CD4-positive, alpha-beta T cell treated with Interleukin-15 for 1 hour (primary cell): ENCODE measurements around the gene LRCH1.

Source experiments
- DNase-seq: peaks from one replicate; pipeline ENCODE4 v3.0.0-alpha.2; 2020

Gene LRCH1

DNA sequence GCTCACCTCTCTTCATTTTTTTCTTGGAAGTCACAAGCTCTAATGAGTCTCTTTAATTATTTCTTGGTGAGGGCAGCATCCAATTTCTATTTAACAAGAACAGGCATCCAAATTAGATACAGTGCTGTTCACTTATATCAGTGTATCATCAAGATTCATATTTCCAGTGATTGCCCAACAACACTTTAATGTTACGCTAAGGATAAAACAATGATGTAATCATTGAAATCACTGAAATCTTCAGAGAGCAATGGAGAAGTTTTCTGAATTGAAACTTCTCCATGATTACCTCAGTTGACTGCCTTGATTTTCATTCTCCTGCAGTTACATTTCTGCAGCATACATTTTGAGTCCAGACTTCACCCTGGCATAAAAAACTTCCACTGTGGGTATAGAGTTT is 17.1 kb upstream of the LRCH1 start:
- no peak for DNase-seq

DNA sequence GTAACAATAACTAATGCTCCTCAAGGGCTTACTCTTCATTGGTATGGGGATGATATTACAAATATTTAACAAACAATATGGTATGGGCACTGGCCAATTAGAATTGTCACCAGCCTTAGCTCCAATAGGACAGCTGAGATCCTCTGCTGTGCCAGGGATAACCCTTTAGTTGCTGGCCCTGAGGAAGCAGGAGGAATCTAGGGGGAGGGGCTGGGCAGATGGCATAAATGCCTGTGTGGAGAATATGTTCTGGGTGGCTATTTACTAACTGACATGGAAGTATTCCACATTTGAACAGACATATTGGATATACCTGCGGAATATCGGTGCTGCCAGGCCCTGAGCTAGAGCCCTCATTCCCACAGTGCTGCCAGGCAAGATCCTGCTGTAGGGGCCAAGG is 16.6 kb upstream of the LRCH1 start:
- no peak for DNase-seq

DNA sequence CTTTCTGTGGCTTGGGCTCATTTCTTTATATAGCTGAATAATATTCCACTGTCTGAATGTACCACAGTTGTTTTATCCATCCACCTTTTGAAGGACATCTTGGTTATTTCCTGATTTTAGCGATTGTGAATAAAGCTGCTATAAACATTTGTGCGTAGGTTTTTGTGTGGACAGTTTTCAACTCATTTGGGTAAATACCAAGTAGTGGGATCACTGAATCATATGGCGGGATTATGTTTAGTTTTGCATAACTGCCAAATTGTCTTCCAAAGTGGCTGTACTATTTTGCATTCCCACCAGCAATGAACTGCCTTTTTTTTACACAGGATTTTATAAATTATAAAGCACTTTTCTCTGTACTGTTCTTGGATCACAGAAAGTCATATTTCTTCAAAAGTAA is 13.7 kb upstream of the LRCH1 start:
- no peak for DNase-seq

DNA sequence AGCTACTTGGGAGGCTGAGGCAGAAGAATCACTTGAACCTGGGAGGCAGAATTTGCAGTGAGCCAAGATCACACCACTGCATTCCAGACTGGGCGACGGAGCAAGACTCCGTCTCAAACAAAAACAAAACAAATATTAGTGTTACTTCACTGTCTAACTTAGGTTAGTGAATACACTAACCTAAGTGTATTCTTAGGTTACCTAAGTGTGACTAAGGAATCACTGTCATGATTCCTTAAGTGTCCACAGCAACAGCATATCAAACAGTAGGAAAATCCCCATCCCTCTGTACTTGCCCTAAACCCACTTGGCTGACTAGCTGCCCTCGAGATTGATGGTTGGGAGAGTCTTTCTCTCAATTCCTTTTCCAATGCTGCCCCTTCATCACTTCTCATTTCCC is 11.8 kb upstream of the LRCH1 start:
- DNase-seq, result no peak

DNA sequence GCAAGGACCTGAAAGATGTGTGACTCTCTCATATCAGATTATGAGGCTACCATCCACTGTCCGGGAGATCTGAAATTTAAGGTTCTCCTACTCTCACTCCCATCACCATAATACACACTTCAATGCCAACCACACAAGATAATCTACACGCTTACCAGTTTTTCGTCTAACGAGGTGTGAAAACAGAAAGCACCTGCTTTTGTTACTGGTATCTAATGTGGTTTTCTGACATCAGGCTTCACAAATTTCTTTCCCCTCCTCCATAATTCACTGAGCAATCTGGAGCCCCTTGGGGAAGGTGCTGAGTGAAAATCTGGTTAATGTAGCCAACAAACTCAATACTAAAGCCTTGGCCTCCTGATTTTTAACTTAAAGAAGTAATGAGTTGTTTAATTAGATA is 10.1 kb upstream of the LRCH1 start:
- DNase-seq, result no peak

DNA sequence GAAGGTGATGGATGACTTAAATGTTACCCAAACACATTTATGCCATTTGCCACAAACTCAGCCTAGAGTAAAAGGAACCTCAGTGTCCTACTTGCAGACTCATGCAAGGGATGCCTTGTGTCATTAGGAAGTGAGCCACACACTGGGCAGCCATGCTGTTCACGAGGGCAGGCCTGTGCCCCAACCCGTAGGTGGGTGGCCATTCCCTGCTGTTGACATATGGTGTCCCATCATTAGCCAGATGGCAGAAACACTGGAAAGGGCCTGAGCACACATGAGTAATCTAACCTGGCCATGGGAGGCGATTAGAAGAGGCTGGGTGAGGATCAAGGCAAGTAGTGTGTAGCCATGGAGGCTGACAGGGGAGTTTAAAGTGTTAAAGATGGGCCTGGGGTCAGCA is 9.7 kb upstream of the LRCH1 start:
- no peak for DNase-seq

DNA sequence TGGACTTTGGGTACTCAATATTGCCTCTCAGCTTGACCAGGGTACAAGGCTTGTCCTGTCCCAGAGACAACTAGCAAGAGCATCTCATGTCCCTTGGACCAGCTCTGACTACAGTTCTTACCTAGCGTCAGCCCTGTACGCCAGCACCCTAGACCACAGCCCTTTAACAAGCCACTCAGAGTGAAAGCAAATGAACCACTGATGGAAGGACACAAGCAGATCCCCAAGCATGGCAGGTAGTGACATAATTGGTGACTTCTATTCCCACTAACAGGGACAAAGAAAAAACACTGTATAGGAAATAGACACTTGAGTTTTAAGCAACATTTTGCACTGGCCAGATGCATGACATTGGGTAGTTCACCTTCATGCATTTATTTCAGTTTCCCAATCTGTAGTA is 8.8 kb upstream of the LRCH1 start:
- no peak for DNase-seq

DNA sequence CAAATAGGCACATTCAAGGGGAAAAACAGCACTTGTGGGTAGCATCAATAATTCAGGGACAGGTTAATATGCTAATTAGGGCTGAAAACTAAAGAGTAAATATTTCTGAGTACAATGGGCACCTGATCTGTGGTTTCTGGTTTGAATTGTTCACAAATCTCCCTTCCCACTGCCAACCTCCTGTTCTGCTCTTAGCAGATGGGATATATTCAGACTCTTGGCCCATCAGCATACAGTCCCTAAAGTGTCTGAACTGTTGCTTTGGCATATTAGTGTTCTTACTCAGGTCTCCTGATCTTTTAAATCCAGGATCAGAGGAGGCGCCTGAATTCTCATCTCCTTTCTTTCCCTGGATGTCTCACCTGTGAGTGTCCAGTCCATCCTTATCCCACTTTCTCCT is 8.2 kb upstream of the LRCH1 start:
- DNase-seq, result no peak

DNA sequence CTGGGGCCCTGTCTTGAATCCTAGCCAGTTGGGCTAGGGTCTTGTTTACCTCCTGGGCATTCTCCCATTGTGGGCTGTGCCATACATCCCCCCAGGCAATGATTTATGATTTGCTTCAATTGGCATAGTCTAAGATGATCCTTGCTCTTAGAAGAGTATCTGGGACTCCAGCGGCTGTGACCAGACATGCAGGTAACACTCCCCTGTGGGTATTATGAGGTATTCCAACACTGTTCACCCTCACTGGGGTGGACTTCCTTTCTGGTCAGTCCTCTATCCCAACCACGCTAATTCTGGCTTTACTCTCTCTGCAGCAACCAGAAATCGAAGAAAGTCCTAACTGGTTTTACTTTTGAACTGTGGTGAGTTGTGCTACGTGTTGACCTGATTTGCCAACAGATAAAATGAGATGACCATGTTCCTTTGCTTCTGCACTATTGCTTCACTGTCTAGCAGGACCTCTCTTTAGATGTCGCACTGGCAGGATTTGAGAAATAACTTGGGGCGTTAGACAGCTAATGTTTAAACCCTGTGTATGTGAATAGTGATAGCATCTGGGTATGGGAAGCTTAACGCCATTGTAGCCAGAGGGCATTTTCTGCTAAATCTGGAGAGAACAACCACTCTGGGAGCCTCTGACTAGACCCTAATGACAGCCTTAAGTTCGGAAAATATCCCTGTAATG is 6.7 kb upstream of the LRCH1 start:
- no peak for DNase-seq

DNA sequence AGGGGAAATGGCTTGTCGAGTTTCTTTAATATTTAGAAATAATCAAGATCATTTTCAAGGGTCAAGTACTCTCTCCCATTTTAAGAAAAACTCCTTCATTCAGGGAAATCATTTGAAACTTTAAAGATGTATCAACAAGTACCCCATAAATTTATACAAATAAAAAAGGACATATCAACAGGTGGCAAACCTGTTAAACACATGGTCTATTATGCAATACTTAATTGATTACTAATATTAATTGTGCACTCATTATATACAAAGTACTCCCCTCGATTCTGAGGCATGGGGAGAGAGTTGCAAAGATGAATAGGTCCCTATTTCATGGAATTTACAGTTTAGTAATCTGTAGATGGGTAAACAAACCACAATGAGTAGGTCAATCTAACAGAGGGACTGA is 2.1 kb upstream of the LRCH1 start:
- DNase-seq, result no peak

DNA sequence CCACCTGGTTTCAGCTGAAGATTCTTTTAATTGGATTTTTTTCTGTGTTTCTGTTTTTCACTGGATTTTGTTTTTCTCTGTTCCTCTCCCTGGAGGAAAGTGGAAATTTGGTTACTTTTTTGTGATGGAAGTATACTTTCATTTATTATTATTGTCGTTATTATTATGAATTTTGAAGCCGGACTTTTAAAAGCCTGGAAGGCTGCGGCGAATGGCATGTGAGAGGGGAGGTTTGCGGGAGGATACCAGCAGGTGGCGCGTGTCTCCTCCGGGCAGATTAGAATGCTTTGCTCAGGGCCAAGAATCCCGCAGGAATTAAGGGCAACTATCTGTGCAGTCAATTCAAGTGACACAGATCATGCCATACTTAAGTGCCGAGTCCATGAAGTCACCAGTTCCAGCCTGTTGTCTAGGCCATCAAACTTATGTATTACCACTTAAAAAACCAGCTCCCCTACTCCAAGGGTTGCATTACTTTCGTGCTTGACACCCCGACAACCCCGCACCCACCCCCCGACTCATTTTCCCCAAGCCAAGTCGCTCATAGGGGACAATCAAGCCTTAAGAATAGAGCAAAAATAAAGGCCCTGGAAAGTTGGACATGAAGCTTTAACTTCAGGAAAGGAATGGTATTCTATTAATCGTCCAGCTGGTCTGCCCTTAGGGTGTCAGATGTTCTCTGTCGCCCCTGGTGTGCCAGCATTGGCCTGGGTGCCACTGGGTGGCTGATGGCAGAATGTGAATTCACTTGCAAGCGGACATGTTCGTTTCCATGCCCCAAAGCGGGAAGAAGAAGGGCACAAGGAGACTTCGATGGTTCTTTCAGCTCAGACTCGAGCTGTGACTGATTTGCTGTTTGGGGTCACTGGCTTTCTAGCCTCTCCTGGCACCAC is 1.3 kb upstream of the LRCH1 start:
- DNase-seq, result peak; percentile 59

DNA sequence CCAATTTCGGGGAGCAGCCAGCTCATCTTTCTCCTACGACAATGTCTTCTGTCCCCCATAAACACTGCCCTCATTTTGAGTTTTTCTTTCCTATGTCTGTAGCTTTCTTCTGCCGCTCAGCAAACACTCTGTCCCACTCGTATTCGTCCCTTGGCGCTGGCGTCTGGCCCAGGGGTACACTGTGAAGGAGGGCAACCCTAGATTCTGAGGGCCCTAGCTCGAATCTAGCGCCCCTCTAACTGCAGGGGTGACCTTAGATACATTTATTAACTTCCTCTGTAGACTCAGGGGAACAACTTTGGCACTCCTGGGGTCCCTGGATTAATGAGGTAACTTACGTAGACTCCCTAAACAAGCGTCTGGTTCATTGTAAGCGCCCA is 677 bp upstream of the LRCH1 start:
- no peak for DNase-seq

DNA sequence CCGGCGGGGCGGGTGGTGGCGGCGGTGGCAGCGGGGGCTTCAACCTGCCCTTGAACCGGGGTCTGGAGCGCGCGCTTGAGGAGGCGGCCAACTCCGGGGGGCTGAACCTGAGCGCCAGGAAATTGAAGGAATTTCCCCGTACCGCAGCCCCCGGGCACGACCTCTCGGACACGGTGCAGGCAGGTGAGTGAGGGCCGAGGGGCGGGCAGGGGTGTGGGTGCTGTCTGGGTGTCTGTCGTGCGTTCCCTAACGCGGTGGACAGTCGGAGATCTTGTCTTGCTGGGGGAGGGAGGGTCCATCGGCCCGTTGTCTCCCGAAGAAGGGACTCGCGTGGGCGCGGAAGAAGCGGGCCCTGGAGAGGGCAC is 533 bp downstream of the LRCH1 start:
- DNase-seq, result no peak

DNA sequence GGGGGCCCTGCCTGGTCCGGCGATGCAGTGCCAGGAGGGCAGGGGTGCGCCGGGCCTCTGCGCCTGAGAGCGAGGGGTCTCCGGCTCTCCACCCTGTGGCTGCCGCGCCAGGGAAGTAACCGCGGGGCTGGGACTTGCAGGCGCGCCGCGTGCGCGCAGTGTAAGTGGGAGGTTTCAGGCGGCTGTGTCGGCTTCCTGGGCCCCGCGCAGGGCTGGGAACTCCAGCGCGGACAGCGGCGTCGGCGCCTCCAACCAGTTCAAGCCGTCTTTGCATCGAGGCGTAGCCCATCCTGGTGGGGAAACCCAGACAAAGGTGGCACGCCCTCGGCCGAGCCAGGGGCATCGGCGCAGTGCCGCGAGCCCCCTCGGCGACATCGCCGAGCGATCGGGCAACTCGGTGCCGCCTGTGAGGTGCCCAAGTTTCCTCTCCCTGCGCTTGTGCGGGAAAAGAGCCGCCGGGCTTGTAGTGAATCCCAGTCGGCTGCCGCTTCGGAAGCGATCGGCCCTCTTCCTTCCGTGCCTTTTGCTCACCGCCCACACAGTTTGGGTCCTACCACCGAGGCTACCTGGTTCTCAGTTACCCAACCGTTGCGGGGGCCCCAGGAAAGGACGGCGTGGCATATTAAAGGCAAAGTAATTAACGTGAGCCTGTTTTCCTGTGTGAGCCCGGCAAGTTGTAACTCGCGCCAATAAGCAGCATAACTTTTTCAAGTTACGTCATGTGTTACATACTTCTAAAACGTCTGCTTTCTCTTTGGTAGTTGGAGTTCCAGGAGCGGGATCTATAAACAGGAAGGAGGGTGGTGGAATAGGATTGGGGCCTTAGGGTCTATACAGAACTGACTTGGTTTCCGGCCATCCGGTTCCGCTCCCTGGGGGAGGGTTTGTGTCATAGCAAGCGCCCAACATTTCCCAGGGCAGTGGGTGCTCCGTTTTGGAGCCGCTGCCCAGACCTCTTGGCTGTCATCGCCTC is 1.2 kb downstream of the LRCH1 start:
- DNase-seq, result peak; percentile 75

DNA sequence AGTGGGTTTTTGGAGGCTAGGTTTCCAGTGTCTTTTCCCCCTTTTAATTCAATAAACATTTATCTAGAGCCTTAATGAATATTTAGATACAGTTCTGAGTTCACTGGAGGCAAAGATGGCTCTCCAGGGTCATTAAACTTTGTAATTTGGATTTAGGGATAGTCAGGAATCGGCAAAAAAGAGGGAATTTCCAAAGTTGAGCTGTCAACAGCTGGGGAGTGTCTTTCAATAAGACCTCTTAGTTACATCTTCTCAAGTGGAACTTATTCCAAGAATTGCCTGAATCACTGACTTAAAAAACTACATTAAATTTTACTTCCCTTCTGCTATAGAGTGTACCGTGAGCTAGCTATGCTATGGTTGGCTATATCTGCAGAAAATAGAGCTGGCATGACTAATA is 2.0 kb downstream of the LRCH1 start:
- DNase-seq, result no peak

DNA sequence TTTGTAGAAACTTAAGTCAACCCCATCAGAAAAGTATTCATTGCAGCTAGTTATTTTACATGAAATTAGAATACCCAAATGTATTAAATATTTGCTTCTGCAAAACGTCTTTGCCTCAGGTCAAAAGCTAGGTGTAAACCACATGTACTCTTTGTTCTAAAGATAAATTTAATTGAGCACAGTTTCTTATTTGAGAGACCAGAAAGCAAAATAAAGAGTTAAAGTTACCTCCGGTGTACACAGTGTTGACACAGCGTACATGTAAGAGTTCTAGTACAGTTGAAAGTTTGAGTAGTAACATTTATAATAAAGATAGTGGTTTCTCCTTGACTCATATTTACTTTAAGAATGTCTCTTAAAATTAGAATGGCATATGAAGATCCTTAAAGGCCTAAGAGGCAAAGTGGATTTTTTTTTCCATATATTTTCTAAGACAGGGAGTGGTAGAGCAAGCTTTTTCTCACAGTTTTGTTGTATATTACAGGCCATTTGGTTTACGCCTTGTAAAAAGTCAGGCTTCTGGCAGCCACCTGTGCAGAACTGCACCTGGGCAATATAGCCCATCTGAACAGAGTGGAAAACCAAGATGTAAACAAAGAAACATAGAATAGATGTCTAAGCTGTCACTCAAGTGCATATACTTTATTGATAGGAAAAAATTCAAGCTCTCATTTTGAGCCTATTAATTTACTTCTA is 2.9 kb downstream of the LRCH1 start:
- DNase-seq, result no peak

DNA sequence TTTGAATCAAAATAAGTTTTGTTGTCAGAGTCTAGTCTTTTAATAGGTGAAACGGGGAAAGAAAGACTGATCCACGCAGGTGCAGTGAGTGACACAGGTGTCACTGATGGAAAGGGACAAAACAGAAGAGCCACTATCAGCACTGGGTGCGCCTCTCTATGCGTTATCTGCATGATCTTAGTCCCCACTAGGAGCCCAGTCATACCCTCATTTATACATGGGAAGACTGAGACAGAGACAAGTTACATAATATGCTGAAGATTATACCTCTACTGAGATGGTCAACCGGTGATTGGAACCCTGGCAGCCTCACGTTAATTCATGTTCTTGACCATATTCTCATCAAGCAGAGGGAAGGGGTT is 3.4 kb downstream of the LRCH1 start:
- DNase-seq, result no peak

DNA sequence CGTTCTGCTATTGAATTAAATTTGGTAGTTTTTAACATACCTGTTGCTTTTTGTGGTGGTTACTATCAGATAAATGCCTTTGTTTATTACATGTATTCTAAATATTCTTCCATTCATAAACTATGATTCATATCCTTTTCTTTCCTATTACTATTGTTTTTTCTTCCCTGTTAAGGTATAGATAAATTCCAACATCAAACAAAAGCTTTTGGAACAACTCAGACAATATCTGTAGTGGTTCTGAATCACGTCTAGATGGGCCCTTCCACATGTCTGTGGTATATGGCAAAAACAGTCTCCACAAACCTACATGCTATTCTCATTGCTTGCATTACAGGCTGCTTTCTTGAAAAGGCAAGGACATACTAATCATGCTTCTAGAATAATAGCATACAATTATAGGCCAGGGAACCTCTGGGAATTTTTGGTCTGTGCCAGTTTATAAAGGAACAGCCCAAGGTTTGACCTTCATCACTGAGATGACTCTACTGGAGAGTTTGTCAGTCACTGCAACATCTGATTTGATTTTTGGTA is 6.4 kb downstream of the LRCH1 start:
- no peak for DNase-seq

DNA sequence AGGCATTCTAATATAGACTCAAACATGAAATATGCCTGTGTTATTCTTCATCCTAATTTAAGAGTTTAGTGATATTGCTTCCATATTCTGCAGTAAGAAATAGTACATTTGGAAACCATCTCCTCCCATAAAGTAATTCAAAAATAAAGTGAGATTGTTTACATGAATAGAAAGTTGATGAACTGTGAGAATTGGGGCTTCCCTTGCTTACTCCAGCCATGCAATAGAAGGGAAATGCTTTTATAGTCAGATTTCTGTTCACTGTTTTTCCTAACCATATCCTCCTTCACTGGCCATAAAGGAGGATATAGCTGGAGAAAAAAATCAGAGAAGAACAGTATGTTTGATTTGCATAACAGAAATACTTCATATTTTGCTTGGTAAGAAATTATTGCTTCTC is 7.8 kb downstream of the LRCH1 start:
- no peak for DNase-seq

DNA sequence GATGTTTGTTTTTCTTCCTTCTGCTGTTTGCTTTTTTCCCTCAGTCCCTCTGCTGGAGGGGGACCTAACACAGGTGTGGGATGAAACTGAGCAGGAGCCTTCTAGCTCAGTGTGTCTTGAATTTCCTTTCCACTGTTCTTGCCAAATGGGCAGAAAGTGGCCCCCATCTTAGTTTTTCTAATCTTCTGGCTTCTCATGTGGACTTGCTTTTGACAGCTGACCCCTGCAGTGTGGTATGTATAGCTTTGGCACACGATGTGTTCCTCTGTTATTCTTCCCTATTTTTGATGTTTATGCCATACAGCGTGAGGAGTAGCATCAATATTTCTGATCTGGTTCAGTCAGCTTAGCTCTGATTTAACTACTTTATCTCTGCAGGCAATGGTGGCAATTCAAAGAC is 8.3 kb downstream of the LRCH1 start:
- DNase-seq, result no peak

DNA sequence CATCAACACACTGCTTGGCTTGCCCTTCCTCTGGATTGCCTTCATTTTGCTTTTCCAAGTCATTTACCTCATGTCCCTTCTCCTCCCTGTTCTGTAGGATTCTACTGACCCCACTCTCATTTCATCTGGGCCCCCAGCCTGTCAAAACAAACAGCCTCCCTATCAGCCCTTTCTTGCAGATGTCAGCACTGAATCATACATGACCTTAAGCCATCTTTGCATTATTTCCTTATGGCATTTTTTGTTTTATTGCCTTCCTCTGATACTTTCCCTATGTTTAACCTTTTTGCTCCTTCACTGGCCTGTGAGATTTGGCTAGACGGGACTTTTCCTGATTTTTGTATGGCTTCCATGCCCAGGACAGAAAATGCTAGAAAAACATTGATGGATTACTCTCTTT is 8.7 kb downstream of the LRCH1 start:
- DNase-seq, result no peak

DNA sequence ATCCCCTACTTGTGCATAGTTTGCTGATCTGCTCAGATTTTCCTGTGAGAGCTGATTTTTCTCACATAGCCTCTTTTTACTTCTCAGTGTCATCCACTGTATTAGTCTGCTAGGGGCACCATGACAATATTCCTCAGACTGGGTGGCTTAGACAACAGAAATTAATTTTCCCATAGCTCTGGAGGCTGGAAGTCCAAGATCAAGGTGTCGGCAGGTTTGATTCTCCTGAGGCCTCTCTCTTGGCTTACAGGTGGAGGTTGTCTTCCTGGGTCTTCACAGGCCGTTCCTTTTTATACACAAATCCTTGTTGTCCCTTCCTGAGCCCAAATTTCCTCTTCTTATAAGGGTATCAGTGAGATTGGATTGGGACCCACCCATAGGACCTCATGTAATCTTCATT is 9.2 kb downstream of the LRCH1 start:
- DNase-seq, result no peak

DNA sequence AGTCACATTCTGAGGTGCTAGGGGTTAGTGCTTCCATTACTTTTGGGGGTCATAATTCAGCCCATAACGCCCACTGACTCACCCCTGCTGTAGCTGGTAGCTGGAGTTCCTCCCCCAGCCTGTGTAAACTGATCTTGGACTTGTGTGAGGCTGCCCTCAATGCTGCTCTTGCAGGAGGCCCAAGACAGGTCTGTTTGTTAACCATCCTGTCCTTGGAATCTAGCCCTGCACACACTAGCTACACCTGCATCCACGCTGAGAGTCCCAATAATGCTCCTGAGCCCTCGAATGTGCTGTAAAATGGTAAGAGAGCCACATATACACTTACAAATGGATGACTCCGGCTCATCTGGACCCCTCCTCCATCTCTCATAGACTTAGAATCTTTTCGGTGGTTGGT is 9.6 kb downstream of the LRCH1 start:
- DNase-seq, result no peak
